DOHH2 (cell line): ENCODE data around the gene TMEM181.

Experiments
- EZH2phosphoT487 ChIP-seq: fragments of 200-600 bp; sonication (generic); IDR thresholded peaks from 2 replicates; pipeline ENCODE4 v1.6.1; 2017; ENCODE audit warnings: borderline replicate concordance, mild to moderate bottlenecking, antibody characterized with exemption, low read length, moderate library complexity, mixed read lengths
- TF ChIP-seq, protein P1 (sequence below): fragments of 200-600 bp; sonication (generic); IDR thresholded peaks from one replicate; pipeline ENCODE4 v1.5.1; 2014; ENCODE audit warnings: antibody characterized with exemption, mild to moderate bottlenecking, low read depth, low read length; ENCODE audit not compliant: poor library complexity, severe bottlenecking

DNA sequence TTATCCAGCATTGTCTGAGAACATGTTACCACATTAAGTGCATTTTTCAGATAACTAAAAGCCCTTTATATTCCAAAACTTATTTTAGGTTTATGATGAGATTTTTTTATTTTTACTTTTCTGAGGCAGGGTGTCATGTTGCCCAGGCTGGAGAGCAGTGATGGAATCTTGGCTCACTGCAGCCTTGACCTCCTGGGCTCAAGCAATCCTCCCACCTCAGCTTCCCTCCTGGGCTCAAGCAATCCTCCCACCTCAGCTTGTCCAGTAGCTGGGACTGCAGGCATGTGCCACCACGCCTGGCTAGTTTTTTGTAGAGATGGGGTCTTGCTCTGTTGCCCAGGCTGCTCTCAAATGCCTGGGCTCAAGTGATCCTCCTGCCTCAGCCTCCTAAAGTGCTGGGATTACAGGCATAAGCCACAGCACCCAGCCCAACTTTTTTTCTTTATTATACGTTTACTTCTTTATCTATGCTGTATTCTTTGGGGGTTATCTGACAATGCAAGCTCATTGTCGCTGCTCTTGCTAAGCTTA, 78.5 kb downstream of the TMEM181 start:
- no peak for TF ChIP-seq EZH2phosphoT487
- TF ChIP-seq, protein P1, sequence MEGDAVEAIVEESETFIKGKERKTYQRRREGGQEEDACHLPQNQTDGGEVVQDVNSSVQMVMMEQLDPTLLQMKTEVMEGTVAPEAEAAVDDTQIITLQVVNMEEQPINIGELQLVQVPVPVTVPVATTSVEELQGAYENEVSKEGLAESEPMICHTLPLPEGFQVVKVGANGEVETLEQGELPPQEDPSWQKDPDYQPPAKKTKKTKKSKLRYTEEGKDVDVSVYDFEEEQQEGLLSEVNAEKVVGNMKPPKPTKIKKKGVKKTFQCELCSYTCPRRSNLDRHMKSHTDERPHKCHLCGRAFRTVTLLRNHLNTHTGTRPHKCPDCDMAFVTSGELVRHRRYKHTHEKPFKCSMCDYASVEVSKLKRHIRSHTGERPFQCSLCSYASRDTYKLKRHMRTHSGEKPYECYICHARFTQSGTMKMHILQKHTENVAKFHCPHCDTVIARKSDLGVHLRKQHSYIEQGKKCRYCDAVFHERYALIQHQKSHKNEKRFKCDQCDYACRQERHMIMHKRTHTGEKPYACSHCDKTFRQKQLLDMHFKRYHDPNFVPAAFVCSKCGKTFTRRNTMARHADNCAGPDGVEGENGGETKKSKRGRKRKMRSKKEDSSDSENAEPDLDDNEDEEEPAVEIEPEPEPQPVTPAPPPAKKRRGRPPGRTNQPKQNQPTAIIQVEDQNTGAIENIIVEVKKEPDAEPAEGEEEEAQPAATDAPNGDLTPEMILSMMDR: no peak
